Measurements from ENCODE around the gene EEPD1. TPM values are rescaled to one million over a fixed set of nuclear protein-coding genes. Genes with fewer than 3 reads are reported as not detected.

EEPD1 gene
- total RNA-seq, 1 experiment from 2014 or later: 7.8 TPM

DNA sequence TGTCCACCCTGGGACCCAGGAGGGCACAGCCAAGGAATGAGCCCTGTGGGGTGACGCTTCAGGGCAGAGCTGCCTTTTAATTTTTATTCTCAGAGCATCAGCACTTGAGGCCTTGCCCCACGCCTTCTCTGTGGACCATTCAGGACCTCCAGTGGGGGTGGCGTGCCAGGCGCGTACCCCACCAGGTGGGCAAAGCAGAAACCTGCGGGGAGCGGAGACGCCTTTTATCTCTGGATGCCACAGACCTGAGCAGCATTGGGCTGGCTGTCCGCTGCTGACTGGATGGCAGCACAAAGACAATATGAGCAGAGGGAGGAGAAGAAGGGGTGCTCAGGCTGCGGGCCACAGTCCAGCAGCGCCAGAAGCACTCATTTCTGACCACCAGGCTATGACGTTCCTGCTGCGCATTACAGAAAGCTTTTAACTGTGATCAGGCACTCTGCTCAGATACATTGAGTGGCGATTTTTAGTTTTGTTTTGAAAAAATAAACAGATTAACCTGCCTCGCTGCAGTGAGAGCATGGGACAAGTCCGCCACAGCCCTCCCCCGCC lies 146.2 kb downstream of the EEPD1 start:
- CTCF ChIA-PET: interaction anchor here (2.1 to 5.2 kb wide), 2 partner anchors 18 to 20 kb away, joined by 8 to 26 read pairs; no protein-coding TSS in a partner anchor
- H3K27me3 Mint-ChIP-seq (ENCODE audit: low read depth): no peaks in the 10 kb centered on the region
- H3K4me1 Mint-ChIP-seq: peaks cover 33% of the 10 kb centered on the region
- H3K9me3 Mint-ChIP-seq: no peaks in the 10 kb centered on the region
- H3K27ac Mint-ChIP-seq: no peak overlapping the region
- DNase-seq (ENCODE audit: low spot score) (no peak), ATAC-seq (no peak)
- no peak overlapping the region for H3K4me3 Mint-ChIP-seq
- H3K36me3 Mint-ChIP-seq: peaks cover 5% of the 10 kb centered on the region
- TF ChIP-seq IRF2 (CRISPR knock-in tag; IDR thresholded peaks at IDR 0.05; ENCODE audit: borderline replicate concordance, low read depth) (no peak), NFATC4 (CRISPR knock-in tag; IDR thresholded peaks at IDR 0.05) (no peak), RELA (CRISPR knock-in tag; IDR thresholded peaks at IDR 0.05; ENCODE audit: borderline replicate concordance) (no peak), CBFB (CRISPR knock-in tag; IDR thresholded peaks at IDR 0.05; ENCODE audit: low read depth) (no peak), FOXK1 (CRISPR knock-in tag; IDR thresholded peaks at IDR 0.05) (no peak), SOX15 (CRISPR knock-in tag; IDR thresholded peaks at IDR 0.05) (no peak), SMAD4 (CRISPR knock-in tag; IDR thresholded peaks at IDR 0.05) (no peak), MYBL2 (CRISPR knock-in tag; IDR thresholded peaks at IDR 0.05) (no peak), OVOL2 (CRISPR knock-in tag; IDR thresholded peaks at IDR 0.05; ENCODE audit: borderline replicate concordance) (no peak), JAZF1 (CRISPR knock-in tag; IDR thresholded peaks at IDR 0.05) (no peak), ZNF263 (CRISPR knock-in tag; IDR thresholded peaks at IDR 0.05; ENCODE audit: low read depth) (no peak), ATF3 (CRISPR knock-in tag; conservative IDR thresholded peaks at IDR 0.05) (no peak), ERG (CRISPR knock-in tag; IDR thresholded peaks at IDR 0.05) (no peak), ZNF121 (CRISPR knock-in tag; IDR thresholded peaks at IDR 0.05) (no peak), ZNF317 (CRISPR knock-in tag; IDR thresholded peaks at IDR 0.05; ENCODE audit: borderline replicate concordance, low read depth) (no peak), CREB1 (CRISPR knock-in tag; IDR thresholded peaks at IDR 0.05) (no peak), STAT6 (CRISPR knock-in tag; conservative IDR thresholded peaks at IDR 0.05; ENCODE audit: low read depth) (no peak)
- TF ChIP-seq, protein P1, sequence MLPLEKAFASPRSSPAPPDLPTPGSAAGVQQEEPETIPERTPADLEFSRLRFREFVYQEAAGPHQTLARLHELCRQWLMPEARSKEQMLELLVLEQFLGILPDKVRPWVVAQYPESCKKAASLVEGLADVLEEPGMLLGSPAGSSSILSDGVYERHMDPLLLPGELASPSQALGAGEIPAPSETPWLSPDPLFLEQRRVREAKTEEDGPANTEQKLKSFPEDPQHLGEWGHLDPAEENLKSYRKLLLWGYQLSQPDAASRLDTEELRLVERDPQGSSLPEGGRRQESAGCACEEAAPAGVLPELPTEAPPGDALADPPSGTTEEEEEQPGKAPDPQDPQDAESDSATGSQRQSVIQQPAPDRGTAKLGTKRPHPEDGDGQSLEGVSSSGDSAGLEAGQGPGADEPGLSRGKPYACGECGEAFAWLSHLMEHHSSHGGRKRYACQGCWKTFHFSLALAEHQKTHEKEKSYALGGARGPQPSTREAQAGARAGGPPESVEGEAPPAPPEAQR (CRISPR knock-in tag; IDR thresholded peaks at IDR 0.05): no peak
- TF ChIP-seq, protein P2, sequence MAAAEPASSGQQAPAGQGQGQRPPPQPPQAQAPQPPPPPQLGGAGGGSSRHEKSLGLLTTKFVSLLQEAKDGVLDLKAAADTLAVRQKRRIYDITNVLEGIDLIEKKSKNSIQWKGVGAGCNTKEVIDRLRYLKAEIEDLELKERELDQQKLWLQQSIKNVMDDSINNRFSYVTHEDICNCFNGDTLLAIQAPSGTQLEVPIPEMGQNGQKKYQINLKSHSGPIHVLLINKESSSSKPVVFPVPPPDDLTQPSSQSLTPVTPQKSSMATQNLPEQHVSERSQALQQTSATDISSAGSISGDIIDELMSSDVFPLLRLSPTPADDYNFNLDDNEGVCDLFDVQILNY (CRISPR knock-in tag; IDR thresholded peaks at IDR 0.05): no peak
- POLR2A ChIA-PET: interaction anchor here (0.5 kb wide), 1 partner anchor 135 kb away, joined by 4 read pairs; no protein-coding TSS in a partner anchor

DNA sequence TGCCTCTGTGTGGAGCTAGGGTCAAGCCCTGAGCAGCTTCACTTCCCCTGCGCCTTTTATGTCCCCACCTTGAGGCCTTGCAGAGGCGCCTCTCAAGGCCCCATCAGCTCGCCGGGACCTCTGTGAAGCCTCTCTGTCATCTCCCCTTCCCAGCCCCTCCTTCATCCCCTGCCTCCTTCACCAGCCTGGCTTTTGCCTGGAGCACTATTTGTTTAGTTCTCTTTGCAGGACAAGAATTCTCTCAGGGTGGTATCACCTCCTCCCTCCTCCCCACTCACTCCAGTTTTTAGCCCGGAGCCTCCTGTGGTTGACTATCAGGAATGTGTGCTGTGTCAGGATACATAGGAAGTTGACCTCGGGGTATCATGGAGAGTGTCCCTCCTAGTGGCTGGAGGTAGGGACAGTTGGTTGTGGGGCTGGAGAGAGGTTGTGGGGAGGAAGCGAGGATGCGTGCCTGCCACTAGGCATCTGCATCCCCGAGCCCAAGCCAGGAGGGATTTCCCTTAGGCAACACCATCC lies 146.8 kb downstream of the EEPD1 start:
- ATAC-seq (peak; percentile 75), DNase-seq (ENCODE audit: low spot score) (no peak)
- Mint-ChIP-seq H3K4me3 (no peak overlapping the region), H3K4me1 (peaks cover 37% of the 10 kb centered on the region), H3K36me3 (peaks cover 5% of the 10 kb centered on the region), H3K9me3 (no peaks in the 10 kb centered on the region), H3K27ac (no peak overlapping the region), H3K27me3 (ENCODE audit: low read depth) (no peaks in the 10 kb centered on the region)
- ChIA-PET CTCF (interaction anchor here (1.1 to 5.2 kb wide), 6 partner anchors 8 to 278 kb away, joined by 3 to 26 read pairs (median 5); no protein-coding TSS in a partner anchor), POLR2A (interaction anchor here (0.5 kb wide), 1 partner anchor 136 kb away, joined by 4 read pairs; no protein-coding TSS in a partner anchor)
- TF ChIP-seq PRDM15 (CRISPR knock-in tag; IDR thresholded peaks at IDR 0.05): 0 out of 2 replicates have a peak, but pooled peaks have one; percentile 14
- TF ChIP-seq CREM (CRISPR knock-in tag; IDR thresholded peaks at IDR 0.05): no peak
